GM21825 (cell line): ENCODE results near the gene EXOSC5.
"Not testable (repeated sequence)": the region's sequence is repeated elsewhere in the genome, so short reads cannot be mapped to it uniquely, and the experiment has no call there.

Experiments
- ATAC-seq: cut with Tn5 transposase; IDR thresholded peaks from one replicate; pipeline ENCODE4 v1.9.1; 2021; ENCODE audit warnings: mild to moderate bottlenecking, moderate library complexity; ENCODE audit not compliant: unreplicated experiment

The EXOSC5 gene

GRCh38 chr19:41371541-41371940 lies 25.6 kb downstream of the EXOSC5 start:
- ATAC-seq = no peak

- not testable (repeated sequence) for ATAC-seq
Observed at GRCh38 chr19:41371119-41371518, 26.0 kb downstream of the EXOSC5 start.

- no peak for ATAC-seq
Observed at GRCh38 chr19:41369769-41370168, 27.4 kb downstream of the EXOSC5 start.

- ATAC-seq = no peak
Observed at GRCh38 chr19:41367848-41368301, 29.3 kb downstream of the EXOSC5 start.

GRCh38 chr19:41366089-41366488 lies 31.1 kb downstream of the EXOSC5 start:
- ATAC-seq = no peak

- ATAC-seq = no peak
Observed at GRCh38 chr19:41364524-41365391, 32.4 kb downstream of the EXOSC5 start.

- peak; percentile 77 for ATAC-seq
Observed at GRCh38 chr19:41363753-41364523, 33.2 kb downstream of the EXOSC5 start, which contains the start of gene B9D2. B9D2 (minus strand) TSS chr19:41364149; CDS start chr19:41363519, 630 bp downstream.

- ATAC-seq = no peak
Observed at GRCh38 chr19:41363371-41363752, 33.8 kb downstream of the EXOSC5 start.

- ATAC-seq = no peak
Observed at GRCh38 chr19:41362143-41362847, 34.9 kb downstream of the EXOSC5 start.

- no peak for ATAC-seq
Observed at GRCh38 chr19:41359741-41360140, 37.4 kb downstream of the EXOSC5 start.

GRCh38 chr19:41357746-41358145 lies 39.4 kb downstream of the EXOSC5 start:
- no peak for ATAC-seq

GRCh38 chr19:41356984-41357739 lies 40.0 kb downstream of the EXOSC5 start:
- no peak for ATAC-seq

GRCh38 chr19:41355802-41356201 lies 41.4 kb downstream of the EXOSC5 start:
- ATAC-seq = no peak

- no peak for ATAC-seq
Observed at GRCh38 chr19:41355035-41355434, 42.1 kb downstream of the EXOSC5 start.

GRCh38 chr19:41354343-41354953 lies 42.7 kb downstream of the EXOSC5 start:
- no peak for ATAC-seq

GRCh38 chr19:41353466-41354342 lies 43.5 kb downstream of the EXOSC5 start, which contains the start of gene TGFB1:
TGFB1 (minus strand) TSS chr19:41353922; CDS start chr19:41353044, 878 bp downstream.
- ATAC-seq = peak; percentile 39

- ATAC-seq = no peak
Observed at GRCh38 chr19:41352609-41353465, 44.3 kb downstream of the EXOSC5 start.

GRCh38 chr19:41352279-41352608 lies 44.9 kb downstream of the EXOSC5 start:
- no peak for ATAC-seq
